ENCODE results near the gene RCAN2.

DNA sequence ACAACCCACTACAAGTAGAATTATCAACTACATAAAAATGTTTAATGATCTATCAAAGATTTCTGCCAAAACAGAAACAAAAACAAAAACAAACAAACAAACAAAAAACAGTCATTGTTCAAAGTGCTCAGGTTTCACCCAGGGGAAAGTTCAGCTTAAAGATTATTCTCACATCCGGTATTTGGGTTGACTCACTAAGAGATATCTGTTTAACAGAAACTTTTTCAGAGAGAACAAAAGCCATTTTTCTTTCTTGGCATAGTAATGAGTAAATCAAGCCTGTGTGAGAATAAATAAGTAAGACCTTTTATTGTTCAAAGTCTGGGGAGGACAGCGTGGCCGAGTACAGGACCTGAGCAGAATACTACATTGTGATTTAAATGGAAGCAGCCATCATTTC, 143.6 kb downstream of the RCAN2 start:
- TF ChIP-seq, protein P1, sequence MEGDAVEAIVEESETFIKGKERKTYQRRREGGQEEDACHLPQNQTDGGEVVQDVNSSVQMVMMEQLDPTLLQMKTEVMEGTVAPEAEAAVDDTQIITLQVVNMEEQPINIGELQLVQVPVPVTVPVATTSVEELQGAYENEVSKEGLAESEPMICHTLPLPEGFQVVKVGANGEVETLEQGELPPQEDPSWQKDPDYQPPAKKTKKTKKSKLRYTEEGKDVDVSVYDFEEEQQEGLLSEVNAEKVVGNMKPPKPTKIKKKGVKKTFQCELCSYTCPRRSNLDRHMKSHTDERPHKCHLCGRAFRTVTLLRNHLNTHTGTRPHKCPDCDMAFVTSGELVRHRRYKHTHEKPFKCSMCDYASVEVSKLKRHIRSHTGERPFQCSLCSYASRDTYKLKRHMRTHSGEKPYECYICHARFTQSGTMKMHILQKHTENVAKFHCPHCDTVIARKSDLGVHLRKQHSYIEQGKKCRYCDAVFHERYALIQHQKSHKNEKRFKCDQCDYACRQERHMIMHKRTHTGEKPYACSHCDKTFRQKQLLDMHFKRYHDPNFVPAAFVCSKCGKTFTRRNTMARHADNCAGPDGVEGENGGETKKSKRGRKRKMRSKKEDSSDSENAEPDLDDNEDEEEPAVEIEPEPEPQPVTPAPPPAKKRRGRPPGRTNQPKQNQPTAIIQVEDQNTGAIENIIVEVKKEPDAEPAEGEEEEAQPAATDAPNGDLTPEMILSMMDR (IDR thresholded peaks at IDR 0.05): no peak
- no peak for TF ChIP-seq POLR2AphosphoS5 (IDR thresholded peaks at IDR 0.05; ENCODE audit: low read depth, low read length)
